DMS114 treated with DMSO at 0.1 percent for 48 hours (cell line): ENCODE results near the gene PLSCR1.
A peak's percentile ranks its signal among the peaks of the same experiment; 100 is the strongest.

ENCODE experiments used
- DNase-seq: peaks from one replicate; lab custom pipeline; 2025; ENCODE audit not compliant: unreplicated experiment; lab: John Stamatoyannopoulos, UW

Gene PLSCR1, protein sequence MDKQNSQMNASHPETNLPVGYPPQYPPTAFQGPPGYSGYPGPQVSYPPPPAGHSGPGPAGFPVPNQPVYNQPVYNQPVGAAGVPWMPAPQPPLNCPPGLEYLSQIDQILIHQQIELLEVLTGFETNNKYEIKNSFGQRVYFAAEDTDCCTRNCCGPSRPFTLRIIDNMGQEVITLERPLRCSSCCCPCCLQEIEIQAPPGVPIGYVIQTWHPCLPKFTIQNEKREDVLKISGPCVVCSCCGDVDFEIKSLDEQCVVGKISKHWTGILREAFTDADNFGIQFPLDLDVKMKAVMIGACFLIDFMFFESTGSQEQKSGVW

DNA sequence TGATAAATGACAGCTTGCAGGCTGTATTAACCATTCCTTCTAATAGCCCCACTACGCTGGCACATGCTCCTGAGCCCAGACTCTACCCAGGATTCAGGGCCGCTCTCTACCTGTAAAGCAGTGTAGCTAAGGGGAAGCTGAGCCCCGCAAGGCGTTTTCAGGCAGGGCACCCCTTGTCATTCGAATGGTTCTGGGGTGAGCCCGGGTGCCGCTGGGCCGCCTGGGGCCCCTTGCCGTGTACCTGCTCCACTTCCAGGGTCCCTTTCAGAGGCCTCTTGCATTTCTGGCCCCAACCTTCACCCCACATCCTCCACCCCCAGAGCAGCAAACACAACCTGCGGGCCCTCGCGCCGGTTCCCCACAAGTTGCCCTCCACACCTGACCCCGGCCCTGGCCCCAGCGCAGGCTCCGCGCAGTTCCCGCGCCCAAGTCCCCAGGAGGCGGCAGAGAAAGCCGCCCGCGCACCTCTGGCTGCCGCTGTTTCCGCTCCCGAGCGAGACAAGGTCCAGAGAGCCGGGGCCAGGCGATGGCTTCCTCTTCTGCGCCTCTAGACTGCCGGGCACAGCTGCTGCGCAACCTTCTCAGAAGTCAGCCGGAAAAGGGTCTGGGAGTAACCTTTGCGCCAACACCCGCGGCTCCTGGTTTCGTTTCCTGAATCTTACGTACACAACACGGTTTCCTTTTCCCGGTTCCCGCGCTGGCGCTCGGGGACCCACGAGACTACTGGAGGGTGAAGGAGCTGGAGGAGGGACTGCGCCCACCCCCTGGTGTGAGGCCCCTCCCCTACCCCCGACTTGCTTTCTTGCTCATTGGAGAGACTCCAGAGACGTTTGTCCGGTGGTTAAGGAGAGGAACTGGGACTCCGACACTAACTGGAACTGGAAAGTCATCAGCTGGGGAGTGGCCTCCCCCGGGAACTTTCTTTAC is at the start of gene PLSCR1:
Gene PLSCR1, minus strand, starts transcription at position 606 of the 927 bp plus-strand sequence. CDS start 8,055 bp downstream, outside the sequence.
- DNase-seq = peak; percentile 46

DNA sequence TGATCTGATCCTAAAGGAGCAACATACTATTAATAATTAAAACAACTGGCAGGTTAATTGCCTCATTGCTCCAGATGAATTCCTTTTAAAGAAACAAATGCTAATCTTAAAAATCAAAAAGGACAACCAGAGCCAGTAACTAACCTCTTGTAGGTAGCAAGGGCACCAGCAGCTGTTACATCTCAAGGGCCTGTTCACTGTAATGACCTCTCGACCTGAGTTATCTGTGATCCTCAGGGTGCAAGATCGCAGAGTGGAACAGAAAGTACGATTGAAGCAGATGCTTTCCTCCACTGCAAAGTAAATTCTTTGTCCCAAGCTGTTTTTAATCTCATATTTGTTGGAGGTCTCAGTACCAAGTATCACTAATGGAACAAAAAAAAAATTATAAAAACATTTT is 49.4 kb upstream of the PLSCR1 start:
- DNase-seq = no peak

DNA sequence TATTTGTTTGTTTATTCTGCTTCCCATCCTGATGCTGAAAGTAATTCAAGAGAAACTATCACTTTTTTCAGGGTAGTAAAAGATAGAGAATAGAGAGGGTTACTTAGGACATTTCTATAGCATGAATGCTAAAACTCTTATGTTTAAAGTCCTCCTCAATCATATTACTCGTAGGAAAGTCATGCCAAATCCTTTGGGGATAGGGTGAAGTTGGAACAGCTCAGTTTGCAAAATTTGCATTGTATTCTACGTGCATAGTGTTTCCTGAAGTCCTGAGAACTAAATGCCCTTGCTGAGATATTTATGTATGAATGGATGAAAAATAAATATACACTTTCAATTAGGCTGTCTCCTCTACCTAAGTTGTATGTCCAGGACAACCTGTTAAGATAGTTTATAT is 46.1 kb upstream of the PLSCR1 start:
- DNase-seq = no peak

DNA sequence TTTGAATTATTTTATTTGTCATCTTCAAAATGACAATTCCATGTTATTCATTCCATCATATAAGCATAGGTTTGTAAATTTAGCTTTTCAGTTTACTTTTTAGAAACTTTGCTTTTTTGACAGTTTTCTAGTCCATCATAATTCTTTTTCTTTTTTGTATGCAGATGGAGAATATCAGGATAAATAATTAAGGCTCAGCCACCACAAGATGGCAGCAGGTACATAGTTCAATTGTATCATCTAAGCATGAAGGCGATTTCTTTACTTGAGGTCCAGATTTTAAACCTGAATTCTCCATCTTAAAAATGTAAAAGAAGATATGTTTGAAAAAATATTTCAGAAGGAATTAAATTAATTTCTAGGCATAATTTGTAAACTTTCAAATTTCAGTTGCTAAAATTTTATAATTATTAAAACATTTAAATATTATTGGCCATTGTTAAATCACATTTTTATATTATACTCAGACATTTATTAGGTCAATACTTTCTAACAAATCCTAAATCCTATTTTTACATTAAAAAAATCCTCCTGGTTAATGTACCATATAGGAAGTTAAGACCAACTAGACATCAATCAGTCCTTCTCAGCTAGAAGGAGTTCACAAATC is 45.6 kb upstream of the PLSCR1 start:
- peak; percentile 52 for DNase-seq

DNA sequence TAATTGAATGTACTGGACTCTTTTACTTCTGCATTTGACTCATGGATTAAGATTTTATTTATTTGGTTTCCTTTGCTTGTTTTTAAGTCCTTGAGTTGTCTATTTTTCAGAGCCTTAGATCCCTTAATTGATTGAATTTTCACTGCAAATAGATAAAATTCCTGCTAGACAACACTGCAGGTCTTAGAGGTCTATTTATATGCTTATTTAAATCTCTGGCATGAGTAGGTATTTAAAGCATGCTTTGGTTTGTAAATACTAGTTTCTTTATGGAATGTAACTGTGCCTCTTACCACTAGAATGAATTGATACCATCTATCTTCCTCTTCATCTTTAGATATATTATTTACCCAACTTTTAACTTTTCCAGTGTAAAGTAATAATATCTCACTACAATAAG is 40.7 kb upstream of the PLSCR1 start:
- no peak for DNase-seq

DNA sequence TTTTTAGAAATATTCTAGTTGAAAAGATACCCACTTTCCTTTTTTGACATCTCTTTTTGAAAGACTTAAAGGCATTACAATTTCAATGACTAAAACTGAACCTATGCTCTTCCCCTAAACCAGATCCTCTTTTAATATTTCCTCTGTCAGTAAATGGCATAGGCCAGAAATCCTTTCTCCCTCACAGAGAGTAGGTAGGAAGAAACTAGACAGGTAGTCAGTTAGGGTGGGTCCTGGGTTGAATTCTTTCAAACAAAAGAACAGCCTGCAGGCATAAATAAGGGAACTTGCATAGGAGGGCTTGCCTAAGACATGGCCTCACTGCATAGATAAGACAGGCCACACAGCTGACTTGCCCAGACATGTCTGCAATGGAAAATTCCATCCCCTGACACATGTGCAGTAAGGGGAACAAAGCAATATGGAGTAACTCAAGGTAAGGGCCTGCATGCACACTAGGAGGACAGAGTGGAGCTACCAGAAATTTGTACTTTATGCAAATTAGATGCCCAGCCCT is 37.6 kb upstream of the PLSCR1 start:
- no peak for DNase-seq

DNA sequence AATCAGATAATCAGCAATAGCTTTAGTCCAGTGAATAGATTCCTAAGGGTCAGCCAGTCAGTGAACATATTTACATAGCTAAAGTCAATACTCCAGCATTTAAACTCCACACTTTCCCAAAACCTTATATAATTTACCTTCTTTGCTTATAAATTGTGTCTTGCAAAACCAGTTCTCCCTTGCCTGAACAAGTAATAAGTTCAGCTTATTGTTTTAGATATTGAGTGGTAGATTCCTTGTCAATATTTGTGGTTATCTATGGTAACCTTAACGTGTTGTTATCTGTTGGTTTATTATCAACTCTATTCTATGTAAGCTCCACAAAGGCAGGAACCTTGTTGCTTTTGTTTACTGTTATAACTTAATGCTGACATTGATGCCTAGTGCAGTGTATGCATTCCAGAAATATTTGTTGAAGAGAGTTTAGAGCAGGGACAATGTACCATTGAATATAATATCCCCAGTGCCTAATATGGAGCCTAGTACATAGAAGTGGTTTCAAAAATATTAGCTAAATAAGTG is 36.7 kb upstream of the PLSCR1 start:
- DNase-seq = no peak

DNA sequence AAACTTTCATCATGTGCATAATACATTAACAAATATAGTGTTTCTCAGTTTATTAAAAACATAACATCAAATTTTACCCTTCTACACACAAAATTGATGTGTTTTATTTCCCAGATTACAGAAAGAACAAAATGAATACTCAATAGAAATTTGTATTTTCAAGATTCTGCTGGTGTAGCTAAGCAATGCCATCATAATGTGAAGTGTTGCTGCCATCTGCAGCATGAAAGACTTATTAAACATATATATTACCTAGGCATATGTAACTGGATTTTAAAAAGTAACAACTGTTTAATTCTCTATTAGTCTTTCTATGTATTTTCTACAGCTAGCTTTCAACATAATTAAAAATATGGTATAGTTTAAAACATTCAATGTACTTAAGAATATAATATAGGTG is 33.3 kb upstream of the PLSCR1 start:
- peak; percentile 31 for DNase-seq

DNA sequence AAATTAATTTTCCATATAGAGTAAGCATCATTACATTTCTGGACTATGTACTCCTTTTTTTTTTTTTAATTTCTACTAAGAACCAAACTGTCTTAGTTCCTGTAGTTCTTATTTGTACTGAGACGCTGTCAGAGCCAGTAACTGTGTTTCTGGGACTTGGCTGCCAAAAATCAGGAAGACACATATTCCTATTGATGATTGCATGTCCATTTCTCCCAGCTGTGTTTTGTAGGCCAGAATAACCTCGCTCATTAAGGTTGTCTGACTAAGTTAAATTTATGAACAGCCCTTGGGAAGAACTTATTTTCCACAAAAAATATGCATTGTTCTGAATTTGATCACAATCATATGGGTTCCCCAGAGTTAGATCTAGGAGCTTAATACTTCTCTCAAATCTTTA is 31.2 kb upstream of the PLSCR1 start:
- DNase-seq = no peak

DNA sequence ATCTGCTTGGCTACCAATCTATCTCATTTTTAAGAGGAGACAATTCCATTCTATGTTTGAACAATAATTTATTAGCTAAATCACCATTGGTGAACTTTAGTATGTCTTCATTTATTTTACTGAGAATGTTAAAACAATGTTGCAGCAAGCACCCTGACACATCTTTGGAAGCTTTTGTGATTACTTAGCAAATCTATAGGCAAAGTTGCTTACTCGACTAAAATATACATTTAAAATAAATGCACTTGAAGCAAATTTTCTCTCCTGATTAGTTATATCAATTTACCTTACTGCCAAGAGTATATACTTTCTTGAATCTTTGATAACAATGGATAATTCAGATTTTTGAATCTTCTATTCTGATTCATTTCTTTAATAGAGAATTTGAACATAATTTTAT is 29.8 kb upstream of the PLSCR1 start:
- DNase-seq = no peak

DNA sequence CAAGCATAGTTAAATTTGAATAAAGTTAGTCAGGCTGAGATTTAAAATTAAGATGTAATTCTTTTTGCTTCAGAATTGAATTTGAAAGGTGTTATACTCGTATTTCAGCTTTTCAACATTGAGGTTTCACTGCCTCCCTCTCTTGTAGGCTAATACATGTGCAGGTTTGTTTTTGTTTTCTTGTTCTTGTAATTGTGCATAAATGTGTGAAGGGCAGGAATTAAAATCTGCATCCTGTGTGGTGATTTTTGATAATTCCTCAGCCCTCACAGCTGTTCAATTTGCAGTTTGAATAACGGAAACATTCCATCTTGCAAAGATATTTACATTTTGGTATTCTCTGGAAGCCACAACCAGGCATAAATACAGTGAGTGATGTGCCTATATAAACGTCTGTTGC is 24.9 kb upstream of the PLSCR1 start:
- no peak for DNase-seq

DNA sequence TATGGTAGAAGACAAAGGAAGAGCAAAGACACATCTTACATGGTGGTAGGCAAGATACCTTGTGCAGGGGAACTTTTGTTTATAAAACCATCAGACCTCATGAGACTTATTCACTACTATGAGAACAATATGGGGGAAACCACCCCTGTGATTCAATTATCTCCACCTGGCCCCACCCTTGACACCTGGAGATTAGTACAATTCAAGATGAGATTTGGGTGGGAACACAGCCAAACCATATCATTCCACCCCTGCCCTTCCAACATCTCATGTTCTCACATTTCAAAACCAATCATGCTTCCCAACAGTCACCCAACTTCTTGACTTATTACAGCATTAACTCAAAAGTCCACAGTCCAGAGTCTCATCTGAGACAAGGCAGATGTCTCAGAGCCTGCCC is 21.7 kb upstream of the PLSCR1 start:
- no peak for DNase-seq

DNA sequence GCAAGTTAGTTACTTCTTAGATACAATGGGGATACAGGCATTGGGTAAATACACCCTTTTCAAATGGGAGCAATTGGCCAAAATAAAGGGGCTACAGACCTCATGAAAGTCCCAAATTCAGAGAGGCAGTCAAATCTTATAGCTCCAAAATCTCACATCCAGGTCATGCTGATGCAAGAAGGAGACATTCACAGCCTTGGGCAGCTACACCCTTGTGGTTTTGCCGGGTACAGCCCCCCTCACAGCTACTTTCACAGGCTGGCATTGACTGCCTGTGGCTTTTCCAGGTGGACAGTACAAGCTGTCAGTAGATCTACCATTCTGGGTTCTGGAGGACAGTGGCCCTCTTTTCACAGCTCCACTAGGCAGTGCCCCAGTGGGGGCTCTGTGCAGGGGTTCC is 17.5 kb upstream of the PLSCR1 start:
- DNase-seq = no peak

DNA sequence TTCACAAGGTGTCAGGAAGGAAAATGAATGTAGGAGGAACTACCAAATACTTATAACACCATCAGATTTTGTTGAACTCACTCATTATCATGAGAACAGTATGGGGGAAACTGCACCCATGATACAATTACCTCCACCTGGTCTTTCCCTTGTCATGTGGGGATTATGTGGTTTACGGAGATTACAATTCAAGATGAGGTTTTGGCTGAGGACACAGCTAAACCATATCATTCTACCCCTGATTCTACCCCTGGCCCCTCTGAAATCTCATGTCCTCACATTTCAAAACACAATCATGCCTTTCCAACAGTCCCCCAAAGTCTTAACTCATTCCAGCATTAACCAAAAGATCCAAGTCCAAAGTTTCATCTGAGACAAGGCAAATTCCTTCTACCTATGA is 17.1 kb upstream of the PLSCR1 start:
- no peak for DNase-seq

DNA sequence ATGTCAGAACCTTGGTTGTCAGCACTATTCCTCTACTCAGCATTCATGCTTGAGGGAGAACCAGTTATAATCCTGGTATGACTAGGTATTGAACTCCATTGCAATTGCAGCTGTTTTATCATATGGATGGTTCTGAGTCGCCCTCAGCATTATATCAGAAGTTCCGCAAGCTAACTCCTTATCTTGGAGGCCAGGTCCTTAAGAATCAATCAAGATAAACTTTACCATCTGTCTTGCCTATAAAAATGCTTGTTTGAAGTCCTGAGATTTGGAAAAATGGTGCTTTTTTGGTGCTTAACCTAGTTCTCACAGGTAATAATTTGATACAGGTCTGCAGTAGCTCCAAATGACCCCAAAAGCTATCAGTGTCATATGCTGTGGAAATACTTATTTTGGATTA is 16.3 kb upstream of the PLSCR1 start:
- DNase-seq = no peak

DNA sequence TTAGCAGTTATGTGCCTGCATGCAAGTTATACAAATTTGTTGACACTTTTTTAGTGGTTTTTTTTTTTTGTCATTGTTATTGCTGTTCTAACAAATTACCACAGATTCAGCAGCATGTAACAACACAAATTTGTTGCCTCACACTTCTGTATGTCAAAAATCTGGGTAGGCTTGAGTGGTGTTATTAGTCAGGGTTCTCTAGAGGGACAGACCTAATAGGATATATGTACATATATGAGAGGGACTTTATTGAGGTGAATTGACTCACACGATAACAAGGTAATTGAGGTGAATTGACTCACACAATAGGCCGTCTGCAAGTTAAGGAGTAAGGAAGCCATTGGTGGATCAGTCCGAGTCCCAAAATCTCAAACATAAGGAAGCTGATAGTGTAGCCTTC is 15.0 kb upstream of the PLSCR1 start:
- DNase-seq = no peak

DNA sequence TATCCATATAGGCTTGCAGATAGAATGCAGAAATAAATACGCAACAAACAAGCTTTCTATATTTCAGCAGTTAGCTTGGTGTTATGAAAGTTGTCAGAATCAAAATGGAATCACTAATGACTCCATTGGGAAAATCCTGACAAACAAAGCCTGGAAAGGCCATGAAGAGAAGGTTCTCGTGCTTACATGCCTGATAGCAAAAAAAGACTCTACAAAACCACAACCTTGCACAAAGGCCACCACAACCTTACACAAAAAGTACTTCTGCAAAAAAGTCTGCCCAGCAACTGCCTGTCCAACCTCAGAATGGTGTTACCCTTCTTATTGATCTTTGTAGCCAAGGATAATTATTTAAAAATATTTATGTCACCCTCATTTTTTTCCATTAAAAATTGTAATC is 14.4 kb upstream of the PLSCR1 start:
- no peak for DNase-seq

DNA sequence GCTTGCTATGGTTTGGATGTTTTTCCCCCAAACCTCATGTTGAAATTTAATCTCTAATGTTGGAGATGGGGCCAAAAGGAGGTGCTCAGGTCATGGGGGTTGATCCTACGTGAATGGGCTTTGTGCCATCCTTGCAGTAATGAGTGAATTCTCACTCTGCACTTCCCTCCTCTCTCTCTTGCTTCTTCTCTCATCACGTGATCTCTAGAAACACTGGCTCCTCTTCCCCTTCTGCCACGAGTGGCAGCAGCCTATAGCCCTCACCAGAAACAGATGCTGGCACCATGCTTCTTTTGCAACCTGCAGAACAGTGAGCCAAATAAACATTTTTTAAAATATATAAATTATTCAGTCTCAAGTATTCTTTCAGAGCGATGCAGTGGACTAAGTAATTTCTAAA is 13.3 kb upstream of the PLSCR1 start:
- no peak for DNase-seq

DNA sequence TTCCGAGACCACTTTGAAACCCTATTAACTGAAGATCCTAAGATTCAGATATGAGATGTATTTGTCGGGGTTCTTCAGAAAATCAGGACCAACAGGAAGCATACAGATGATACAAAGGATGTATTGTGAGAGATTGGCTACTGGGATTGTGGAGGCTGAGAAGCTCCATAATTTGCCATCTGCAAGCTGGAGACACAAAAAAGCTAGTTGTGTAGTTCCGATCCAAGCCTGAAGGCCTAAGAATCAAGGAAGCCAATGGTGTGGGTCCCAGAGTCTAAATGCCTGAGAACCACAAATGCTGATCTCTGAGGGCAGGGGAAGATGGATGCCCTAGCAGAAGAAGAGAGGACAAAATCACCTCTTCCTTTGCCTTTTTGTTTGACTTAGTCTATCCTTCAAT is 10.9 kb upstream of the PLSCR1 start:
- DNase-seq = no peak

DNA sequence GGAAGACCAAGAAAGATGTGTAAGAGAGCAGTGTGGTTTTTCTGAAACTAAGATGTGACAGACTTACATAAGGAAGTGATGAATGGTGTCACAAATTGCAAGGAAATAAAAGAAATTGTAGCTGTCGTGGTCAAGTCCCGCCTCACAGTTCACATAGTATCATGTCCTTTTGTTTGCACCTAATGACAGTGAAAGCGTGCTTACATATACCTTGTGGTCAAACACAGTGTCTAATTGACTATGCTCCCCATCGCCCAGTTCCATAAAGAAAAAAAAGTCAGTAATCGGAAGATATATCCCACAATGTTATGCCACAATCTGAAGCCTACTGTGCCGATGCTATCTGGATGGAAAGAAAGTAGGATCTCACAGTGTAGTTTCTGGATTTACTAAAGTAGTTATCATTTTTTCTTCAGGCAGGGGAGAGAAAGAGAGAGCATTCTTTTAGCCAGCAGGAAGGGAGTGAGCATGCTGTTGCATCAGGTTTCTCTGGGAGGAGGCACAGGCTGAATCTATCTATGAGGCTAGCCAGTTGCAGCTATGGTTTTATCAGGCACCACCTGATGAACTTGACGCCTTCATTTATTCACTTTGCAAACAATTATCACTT is 9.8 kb upstream of the PLSCR1 start:
- DNase-seq = no peak
